ENCODE results near the gene CYBC1. TPM values are rescaled to one million over a fixed set of nuclear protein-coding genes. Genes with fewer than 3 reads are reported as not detected.

Gene CYBC1
- total and polyA plus RNA-seq, 2 of the 8 experiments (the other 6 are each of a cell fraction or from before 2014, with no cell fraction given) = 74.6 to 81.4 TPM

- TF ChIP-seq PHF8 (conservative IDR thresholded peaks at IDR 0.05; ENCODE audit: low read depth, low read length) (no peak), CBX5 (IDR thresholded peaks at IDR 0.05; ENCODE audit: low read depth, low read length) (no peak), CEBPB (IDR thresholded peaks at IDR 0.05; ENCODE audit: low read depth, low read length) (no peak), SP2 (IDR thresholded peaks at IDR 0.05; ENCODE audit: low read length) (no peak), CBX8 (IDR thresholded peaks at IDR 0.05; ENCODE audit: borderline replicate concordance, low read depth, low read length) (no peak), SRF (IDR thresholded peaks at IDR 0.05; ENCODE audit: low read depth, low read length) (no peak), CHD7 (IDR thresholded peaks at IDR 0.05; ENCODE audit: insufficient replicate concordance, low read length) (no peak), KDM4A (IDR thresholded peaks at IDR 0.05; ENCODE audit: low read depth, low read length, severe bottlenecking) (no peak), TEAD4 (IDR thresholded peaks at IDR 0.05; ENCODE audit: low read depth, low read length) (no peak), SIX5 (IDR thresholded peaks at IDR 0.05; ENCODE audit: low read depth, low read length) (no peak)
These were observed 23.9 kb upstream of the CYBC1 start (continued) for GRCh38 chr17:82474223-82475010.

Measured in H1 (cell line).